Panc1 (cell line): ENCODE data around the gene IL4.

Experiments
- CTCF ChIP-seq: fragments of 450-650 bp; IDR thresholded peaks from 2 replicates; pipeline ENCODE4 v1.5.1; 2017; ENCODE audit warnings: mild to moderate bottlenecking
- REST ChIP-seq, 2 experiments: IDR thresholded peaks; 2 replicates each; pipeline ENCODE4 v1.6.1; 2011 to 2012; ENCODE audit warnings: low read depth in 2 of 2, control low read depth in 1 of 2, low read length in 1 of 2, mild to moderate bottlenecking in 1 of 2, moderate library complexity in 1 of 2; ENCODE audit not compliant: insufficient read depth in 1 of 2
- SIN3A ChIP-seq: IDR thresholded peaks from 2 replicates; pipeline ENCODE4 v1.6.1; 2012; ENCODE audit warnings: low read depth, mild to moderate bottlenecking, low read length, moderate library complexity, borderline replicate concordance; ENCODE audit not compliant: insufficient read depth

GRCh38 chr5:132669455-132669820 lies 4.4 kb upstream of the IL4 start:
- TF ChIP-seq CTCF (no peak), REST (IDR thresholded peaks at IDR 0.05; ENCODE audit: insufficient read depth in 1 of 2, low read depth in 2 of 2, low read length in 1 of 2) (no peak), SIN3A (no peak)
